ENCODE data around the gene IRF7. TPM values are rescaled to one million over a fixed set of nuclear protein-coding genes. Genes with fewer than 3 reads are reported as not detected.

The IRF7 gene
- total and polyA plus RNA-seq, 2 experiments from 2014 or later, result 12.3 to 17.3 TPM

- peaks cover 12% of the 10 kb centered on the region for H3K27me3 Mint-ChIP-seq (ENCODE audit: insufficient read depth, low read depth, poor library complexity)
- Histone ChIP-seq H4K20me1 (replicated peaks; ENCODE audit: insufficient read depth) (no peaks in the 10 kb centered on the region), H3K27ac (ENCODE audit: low read depth) (no peak overlapping the region), H3K4me1 (ENCODE audit: insufficient read depth) (no peaks in the 10 kb centered on the region), H3K36me3 (ENCODE audit: insufficient read depth) (no peaks in the 10 kb centered on the region), H3K79me2 (replicated peaks; ENCODE audit: insufficient read depth) (no peaks in the 10 kb centered on the region), H3F3A (replicated peaks; ENCODE audit: low read depth) (no peaks in the 10 kb centered on the region), H3K4me3 (no peak overlapping the region), H3K27me3 (ENCODE audit: insufficient read depth) (peaks cover 10% of the 10 kb centered on the region; the same call in 1 of the 2 replicates), H2AFZ (no peak overlapping the region), H3K9me2 (ENCODE audit: insufficient read depth) (no peaks in the 10 kb centered on the region), H3K4me2 (no peak overlapping the region)
- no peak overlapping the region for H3K4me3 Mint-ChIP-seq
- no peaks in the 10 kb centered on the region for H3K9me3 Mint-ChIP-seq
- no peak for TF ChIP-seq ZNF331 (CRISPR knock-in tag; IDR thresholded peaks at IDR 0.05; ENCODE audit: low read depth)
- TF ChIP-seq, protein P1, sequence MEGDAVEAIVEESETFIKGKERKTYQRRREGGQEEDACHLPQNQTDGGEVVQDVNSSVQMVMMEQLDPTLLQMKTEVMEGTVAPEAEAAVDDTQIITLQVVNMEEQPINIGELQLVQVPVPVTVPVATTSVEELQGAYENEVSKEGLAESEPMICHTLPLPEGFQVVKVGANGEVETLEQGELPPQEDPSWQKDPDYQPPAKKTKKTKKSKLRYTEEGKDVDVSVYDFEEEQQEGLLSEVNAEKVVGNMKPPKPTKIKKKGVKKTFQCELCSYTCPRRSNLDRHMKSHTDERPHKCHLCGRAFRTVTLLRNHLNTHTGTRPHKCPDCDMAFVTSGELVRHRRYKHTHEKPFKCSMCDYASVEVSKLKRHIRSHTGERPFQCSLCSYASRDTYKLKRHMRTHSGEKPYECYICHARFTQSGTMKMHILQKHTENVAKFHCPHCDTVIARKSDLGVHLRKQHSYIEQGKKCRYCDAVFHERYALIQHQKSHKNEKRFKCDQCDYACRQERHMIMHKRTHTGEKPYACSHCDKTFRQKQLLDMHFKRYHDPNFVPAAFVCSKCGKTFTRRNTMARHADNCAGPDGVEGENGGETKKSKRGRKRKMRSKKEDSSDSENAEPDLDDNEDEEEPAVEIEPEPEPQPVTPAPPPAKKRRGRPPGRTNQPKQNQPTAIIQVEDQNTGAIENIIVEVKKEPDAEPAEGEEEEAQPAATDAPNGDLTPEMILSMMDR (conservative IDR thresholded peaks at IDR 0.05; ENCODE audit: low read depth in 2 of 2), result no peak
- TF ChIP-seq NANOG (IDR thresholded peaks at IDR 0.05; ENCODE audit: borderline replicate concordance), result no peak
- TF ChIP-seq REST (IDR thresholded peaks at IDR 0.05; ENCODE audit: unreplicated experiment), result no peak
- TF ChIP-seq POLR2AphosphoS5 (IDR thresholded peaks at IDR 0.05; ENCODE audit: low read depth), result no peak
- no peak for TF ChIP-seq CREB1 (CRISPR knock-in tag; IDR thresholded peaks at IDR 0.05; ENCODE audit: low read depth)
- TF ChIP-seq, protein P2, sequence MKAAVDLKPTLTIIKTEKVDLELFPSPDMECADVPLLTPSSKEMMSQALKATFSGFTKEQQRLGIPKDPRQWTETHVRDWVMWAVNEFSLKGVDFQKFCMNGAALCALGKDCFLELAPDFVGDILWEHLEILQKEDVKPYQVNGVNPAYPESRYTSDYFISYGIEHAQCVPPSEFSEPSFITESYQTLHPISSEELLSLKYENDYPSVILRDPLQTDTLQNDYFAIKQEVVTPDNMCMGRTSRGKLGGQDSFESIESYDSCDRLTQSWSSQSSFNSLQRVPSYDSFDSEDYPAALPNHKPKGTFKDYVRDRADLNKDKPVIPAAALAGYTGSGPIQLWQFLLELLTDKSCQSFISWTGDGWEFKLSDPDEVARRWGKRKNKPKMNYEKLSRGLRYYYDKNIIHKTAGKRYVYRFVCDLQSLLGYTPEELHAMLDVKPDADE (IDR thresholded peaks at IDR 0.05), result no peak
- TF ChIP-seq JUNB (IDR thresholded peaks at IDR 0.05; ENCODE audit: unreplicated experiment), result no peak
- TF ChIP-seq STAT1 (IDR thresholded peaks at IDR 0.05; ENCODE audit: unreplicated experiment), result no peak
- TF ChIP-seq EZH2 (IDR thresholded peaks at IDR 0.05; ENCODE audit: low read depth, unreplicated experiment), result no peak
- no peak for TF ChIP-seq ZNF462 (CRISPR knock-in tag; IDR thresholded peaks at IDR 0.05)
- TF ChIP-seq EZH2phosphoT487 (IDR thresholded peaks at IDR 0.05; ENCODE audit: unreplicated experiment), result no peak
- no peak for TF ChIP-seq ZNF114 (CRISPR knock-in tag; IDR thresholded peaks at IDR 0.05)
- no peak overlapping the region for H3K27ac Mint-ChIP-seq
- H3K36me3 Mint-ChIP-seq (ENCODE audit: low read depth), result no peaks in the 10 kb centered on the region
- H3K4me1 Mint-ChIP-seq, result no peaks in the 10 kb centered on the region
- no peak for ATAC-seq
- DNase-seq (ENCODE audit: low spot score), result no peak
Measured at GRCh38 chr11:621838-622237, 6.1 kb upstream of the IRF7 start.
